H1 (cell line): Measurements from ENCODE around the gene SIGLEC15. TPM values are rescaled to one million over a fixed set of nuclear protein-coding genes. Genes with fewer than 3 reads are reported as not detected.

Experiments
- CBX8 ChIP-seq: fragments of 300-800, 300-1000 bp; sonication (generic); IDR thresholded peaks from 2 replicates; pipeline ENCODE4 v1.7.1; 2016; ENCODE audit warnings: low read depth, low read length, borderline replicate concordance
- EGR1 ChIP-seq: IDR thresholded peaks from 2 replicates; pipeline ENCODE4 v1.6.1; 2011; ENCODE audit warnings: low read depth, low read length, borderline replicate concordance
- JUND ChIP-seq: IDR thresholded peaks from 2 replicates; pipeline ENCODE4 v1.6.1; 2011; ENCODE audit warnings: mild to moderate bottlenecking, improper control_type of control experiment, low read length
- RNF2 ChIP-seq: fragments of 200-900, 300-1000 bp; sonication (generic); IDR thresholded peaks from 2 replicates; pipeline ENCODE4 v1.7.1; 2016; ENCODE audit warnings: borderline replicate concordance, low read depth, mild to moderate bottlenecking, antibody characterized with exemption, low read length; ENCODE audit not compliant: poor library complexity, severe bottlenecking; ENCODE audit errors: missing control alignments
- polyA plus RNA-seq, 7 experiments: library from polyadenylated mRNA; depleted of rRNA in 3 of 7; stranded (reverse) in 5 of 7; unstranded in 2 of 7; fragments of >200 nt in 5 of 7; fragments of 200-250 nt in 2 of 7; gene quantifications; 1 replicate in 5 of 7; 2 replicates in 1 of 7; 4 replicates in 1 of 7; pipeline versions ENCODE4 v1.2.1 to v1.2.3, GENCODE V29; 2011 to 2013; ENCODE audit warnings: missing spikeins in 2 of 7, mixed read lengths in 2 of 7
- total RNA-seq: library from RNA; stranded (reverse); fragmentation: NEBNext Ultra II Directional; extraction: Animal tissue kit (Norgen Biotek cat#: 25700); gene quantifications from 2 replicates; pipeline ENCODE4 v1.2.1, GENCODE V29; 2021
- TF ChIP-seq, protein P1 (sequence below): fragments of 300-600 bp; sonication (generic); IDR thresholded peaks from 2 replicates; pipeline ENCODE4 v1.7.1; 2012; ENCODE audit warnings: low read length, moderate library complexity, mild to moderate bottlenecking, inconsistent platforms; ENCODE audit not compliant: insufficient replicate concordance

Gene SIGLEC15
- total and polyA plus RNA-seq, 2 of the 8 experiments (the other 6 are each of a cell fraction or from before 2014, with no cell fraction given), result 0.20 to 0.37 TPM

DNA sequence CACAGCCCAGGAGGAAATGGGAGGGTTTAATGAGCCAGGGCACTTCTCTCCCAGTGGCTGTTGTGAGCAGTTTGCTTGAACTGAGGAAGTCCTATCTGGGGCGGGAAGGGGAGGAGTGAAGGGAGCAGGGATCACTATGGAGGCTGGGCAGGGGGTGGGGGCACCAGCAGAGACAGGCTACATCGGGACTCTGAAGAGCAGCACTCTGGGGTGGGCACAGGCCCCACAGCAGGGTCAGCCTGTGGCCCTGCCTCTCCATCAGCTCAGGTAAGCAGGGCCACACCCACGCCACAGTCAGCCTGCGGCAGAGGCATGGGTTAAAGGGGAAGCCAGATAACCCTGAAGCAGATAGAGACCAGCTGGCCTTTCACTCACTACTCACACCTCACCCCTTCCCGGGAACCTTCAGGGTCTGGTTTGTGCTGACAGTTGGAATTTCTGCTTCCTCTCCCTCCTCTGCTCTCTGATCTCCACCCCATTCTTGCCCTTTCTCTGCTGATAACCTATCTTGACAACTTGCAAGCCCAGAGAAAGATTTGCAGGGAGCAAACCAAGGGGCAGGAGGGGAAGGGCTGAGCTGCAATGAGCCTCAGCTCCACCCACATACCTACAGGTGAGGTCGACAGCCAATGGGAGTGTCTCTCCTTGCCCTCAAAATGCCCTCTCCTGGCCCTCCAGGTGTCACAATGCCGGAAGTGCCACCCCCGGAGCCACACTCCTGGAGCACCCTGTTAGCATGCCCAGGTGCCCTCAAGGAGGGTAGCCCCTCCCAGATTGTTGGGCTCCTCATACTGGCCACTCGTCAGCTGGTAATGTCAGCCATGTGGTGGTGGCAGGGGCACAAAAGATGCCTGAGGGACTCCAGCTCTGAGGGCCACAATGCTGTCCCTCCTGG lies 3.7 kb downstream of the SIGLEC15 start (continued):
- TF ChIP-seq, protein P1, sequence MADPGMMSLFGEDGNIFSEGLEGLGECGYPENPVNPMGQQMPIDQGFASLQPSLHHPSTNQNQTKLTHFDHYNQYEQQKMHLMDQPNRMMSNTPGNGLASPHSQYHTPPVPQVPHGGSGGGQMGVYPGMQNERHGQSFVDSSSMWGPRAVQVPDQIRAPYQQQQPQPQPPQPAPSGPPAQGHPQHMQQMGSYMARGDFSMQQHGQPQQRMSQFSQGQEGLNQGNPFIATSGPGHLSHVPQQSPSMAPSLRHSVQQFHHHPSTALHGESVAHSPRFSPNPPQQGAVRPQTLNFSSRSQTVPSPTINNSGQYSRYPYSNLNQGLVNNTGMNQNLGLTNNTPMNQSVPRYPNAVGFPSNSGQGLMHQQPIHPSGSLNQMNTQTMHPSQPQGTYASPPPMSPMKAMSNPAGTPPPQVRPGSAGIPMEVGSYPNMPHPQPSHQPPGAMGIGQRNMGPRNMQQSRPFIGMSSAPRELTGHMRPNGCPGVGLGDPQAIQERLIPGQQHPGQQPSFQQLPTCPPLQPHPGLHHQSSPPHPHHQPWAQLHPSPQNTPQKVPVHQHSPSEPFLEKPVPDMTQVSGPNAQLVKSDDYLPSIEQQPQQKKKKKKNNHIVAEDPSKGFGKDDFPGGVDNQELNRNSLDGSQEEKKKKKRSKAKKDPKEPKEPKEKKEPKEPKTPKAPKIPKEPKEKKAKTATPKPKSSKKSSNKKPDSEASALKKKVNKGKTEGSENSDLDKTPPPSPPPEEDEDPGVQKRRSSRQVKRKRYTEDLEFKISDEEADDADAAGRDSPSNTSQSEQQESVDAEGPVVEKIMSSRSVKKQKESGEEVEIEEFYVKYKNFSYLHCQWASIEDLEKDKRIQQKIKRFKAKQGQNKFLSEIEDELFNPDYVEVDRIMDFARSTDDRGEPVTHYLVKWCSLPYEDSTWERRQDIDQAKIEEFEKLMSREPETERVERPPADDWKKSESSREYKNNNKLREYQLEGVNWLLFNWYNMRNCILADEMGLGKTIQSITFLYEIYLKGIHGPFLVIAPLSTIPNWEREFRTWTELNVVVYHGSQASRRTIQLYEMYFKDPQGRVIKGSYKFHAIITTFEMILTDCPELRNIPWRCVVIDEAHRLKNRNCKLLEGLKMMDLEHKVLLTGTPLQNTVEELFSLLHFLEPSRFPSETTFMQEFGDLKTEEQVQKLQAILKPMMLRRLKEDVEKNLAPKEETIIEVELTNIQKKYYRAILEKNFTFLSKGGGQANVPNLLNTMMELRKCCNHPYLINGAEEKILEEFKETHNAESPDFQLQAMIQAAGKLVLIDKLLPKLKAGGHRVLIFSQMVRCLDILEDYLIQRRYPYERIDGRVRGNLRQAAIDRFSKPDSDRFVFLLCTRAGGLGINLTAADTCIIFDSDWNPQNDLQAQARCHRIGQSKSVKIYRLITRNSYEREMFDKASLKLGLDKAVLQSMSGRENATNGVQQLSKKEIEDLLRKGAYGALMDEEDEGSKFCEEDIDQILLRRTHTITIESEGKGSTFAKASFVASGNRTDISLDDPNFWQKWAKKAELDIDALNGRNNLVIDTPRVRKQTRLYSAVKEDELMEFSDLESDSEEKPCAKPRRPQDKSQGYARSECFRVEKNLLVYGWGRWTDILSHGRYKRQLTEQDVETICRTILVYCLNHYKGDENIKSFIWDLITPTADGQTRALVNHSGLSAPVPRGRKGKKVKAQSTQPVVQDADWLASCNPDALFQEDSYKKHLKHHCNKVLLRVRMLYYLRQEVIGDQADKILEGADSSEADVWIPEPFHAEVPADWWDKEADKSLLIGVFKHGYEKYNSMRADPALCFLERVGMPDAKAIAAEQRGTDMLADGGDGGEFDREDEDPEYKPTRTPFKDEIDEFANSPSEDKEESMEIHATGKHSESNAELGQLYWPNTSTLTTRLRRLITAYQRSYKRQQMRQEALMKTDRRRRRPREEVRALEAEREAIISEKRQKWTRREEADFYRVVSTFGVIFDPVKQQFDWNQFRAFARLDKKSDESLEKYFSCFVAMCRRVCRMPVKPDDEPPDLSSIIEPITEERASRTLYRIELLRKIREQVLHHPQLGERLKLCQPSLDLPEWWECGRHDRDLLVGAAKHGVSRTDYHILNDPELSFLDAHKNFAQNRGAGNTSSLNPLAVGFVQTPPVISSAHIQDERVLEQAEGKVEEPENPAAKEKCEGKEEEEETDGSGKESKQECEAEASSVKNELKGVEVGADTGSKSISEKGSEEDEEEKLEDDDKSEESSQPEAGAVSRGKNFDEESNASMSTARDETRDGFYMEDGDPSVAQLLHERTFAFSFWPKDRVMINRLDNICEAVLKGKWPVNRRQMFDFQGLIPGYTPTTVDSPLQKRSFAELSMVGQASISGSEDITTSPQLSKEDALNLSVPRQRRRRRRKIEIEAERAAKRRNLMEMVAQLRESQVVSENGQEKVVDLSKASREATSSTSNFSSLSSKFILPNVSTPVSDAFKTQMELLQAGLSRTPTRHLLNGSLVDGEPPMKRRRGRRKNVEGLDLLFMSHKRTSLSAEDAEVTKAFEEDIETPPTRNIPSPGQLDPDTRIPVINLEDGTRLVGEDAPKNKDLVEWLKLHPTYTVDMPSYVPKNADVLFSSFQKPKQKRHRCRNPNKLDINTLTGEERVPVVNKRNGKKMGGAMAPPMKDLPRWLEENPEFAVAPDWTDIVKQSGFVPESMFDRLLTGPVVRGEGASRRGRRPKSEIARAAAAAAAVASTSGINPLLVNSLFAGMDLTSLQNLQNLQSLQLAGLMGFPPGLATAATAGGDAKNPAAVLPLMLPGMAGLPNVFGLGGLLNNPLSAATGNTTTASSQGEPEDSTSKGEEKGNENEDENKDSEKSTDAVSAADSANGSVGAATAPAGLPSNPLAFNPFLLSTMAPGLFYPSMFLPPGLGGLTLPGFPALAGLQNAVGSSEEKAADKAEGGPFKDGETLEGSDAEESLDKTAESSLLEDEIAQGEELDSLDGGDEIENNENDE, result no peak
- TF ChIP-seq EGR1, result no peak
- TF ChIP-seq CBX8, result no peak
- TF ChIP-seq JUND, result no peak
- no peak for TF ChIP-seq RNF2
